Middle frontal gyrus (tissue), 1 donor: ENCODE data around the gene AAGAB.

Source experiments
- DNase-seq: peaks from one replicate; pipeline ENCODE4 v3.0.0-alpha.2; 2015; ENCODE audit warnings: low spot score; ENCODE audit errors: extremely low spot score

The AAGAB gene

GRCh38 chr15:67152429-67152828 is 102.0 kb downstream of the AAGAB start:
- DNase-seq: no peak
